HG03196 (cell line): ENCODE data around the gene INPP4B.

Source experiments
- ATAC-seq: cut with Tn5 transposase; IDR thresholded peaks from one replicate; pipeline ENCODE4 v1.9.1; 2021; ENCODE audit not compliant: unreplicated experiment

INPP4B gene

GRCh38 chr4:142583708-142584107 lies 262.4 kb downstream of the INPP4B start:
- no peak for ATAC-seq

DNA sequence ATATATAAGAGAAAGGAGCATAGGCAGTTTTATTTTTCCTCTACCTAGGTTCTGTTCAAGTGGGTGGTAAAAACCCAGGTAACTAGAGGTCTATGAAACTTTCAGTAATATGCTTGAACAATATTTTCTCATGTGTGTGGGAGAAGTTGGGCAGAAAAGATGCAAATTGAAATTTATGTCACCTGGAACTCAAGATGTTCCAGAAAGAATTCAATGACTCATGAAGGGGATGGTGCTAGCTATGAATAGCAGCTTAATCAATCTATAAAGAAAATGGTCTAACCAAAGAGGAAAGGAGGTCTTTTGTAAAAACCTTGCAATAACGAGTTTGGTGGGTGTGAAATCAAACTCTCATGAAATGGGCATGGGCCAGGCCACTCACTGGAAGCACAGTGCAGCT lies 263.8 kb downstream of the INPP4B start:
- no peak for ATAC-seq

DNA sequence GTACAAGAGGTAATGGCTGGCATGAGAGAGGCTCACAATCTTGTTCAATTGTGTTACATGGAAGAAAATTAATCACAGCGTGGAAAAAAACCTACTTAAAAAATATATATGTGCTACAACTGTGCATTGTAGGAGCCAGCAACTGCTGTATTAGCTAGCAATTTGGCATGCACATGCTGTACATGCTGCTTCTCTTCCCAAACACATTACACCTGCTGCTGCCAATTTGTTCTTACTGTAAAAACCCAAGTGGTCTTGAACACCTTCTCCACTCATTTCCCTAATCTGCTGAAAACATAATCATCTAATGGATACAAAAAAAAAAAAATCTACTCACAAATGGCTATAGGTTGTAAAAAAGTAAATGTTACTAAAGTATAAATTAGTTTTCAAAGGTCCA lies 264.2 kb downstream of the INPP4B start:
- ATAC-seq, result no peak

GRCh38 chr4:142579443-142579842 lies 266.7 kb downstream of the INPP4B start:
- no peak for ATAC-seq

DNA sequence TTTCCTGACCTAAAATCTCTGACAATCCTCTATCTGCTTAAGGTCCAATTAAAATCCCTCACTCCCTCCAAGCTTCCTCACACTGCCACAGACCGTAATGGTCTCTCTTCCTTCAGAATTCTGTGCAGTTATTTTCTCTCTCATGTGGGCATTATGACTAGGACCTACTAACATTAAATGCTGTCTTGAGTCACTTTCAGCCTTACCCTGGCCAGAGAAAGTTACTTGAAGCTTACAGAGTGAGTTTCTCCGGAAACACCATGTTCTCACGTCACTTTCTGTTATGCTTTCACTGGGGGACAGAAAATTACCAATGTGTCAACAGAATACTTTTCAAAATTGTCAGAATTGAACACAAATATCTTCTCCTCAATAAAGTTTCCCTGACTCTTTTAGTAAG lies 271.8 kb downstream of the INPP4B start:
- ATAC-seq, result no peak

GRCh38 chr4:142572071-142572470 lies 274.0 kb downstream of the INPP4B start:
- ATAC-seq, result no peak

- ATAC-seq, result peak; percentile 55
Observed at GRCh38 chr4:142567620-142568451, 278.3 kb downstream of the INPP4B start.

GRCh38 chr4:142567199-142567598 lies 278.9 kb downstream of the INPP4B start:
- ATAC-seq, result no peak

DNA sequence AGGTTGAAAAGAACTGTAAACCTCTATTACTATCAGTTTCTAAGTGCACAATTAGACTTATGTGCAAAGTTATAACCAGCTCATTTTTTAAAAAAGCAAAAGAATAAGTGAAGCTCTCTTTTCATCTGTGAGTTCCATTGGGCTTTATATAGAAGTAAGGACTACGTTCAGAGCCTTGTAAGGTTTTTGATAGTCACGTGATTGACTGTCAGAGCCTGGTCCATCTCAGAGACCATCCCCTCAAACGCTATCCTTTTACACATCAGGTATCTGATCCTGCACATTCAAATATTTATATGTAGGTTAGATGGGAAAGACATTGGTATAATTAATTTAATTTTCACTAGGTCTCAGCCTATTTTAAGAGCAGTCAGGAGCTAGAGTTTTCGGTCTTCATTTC lies 279.3 kb downstream of the INPP4B start:
- no peak for ATAC-seq

- ATAC-seq, result no peak
Observed at GRCh38 chr4:142566243-142566642, 279.9 kb downstream of the INPP4B start.

DNA sequence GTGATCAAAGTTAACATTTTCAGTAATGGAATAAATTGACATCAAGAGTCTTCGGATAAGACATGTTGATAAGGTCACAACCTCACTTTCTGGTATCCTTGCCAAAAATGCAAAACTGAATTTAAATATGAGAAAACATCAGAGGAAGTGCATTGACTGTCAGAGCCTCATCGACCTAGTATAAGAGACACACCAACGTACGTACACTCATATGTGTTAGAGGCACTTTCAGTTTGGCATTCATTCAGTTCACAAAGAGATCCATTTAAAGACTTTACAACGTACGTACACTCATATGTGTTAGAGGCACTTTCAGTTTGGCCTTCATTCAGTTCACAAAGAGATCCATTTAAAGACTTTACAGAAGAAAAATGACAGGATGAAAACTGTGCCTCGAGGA lies 280.3 kb downstream of the INPP4B start:
- ATAC-seq, result no peak

GRCh38 chr4:142563682-142564291 lies 282.3 kb downstream of the INPP4B start:
- peak; percentile 37 for ATAC-seq

- ATAC-seq, result no peak
Observed at GRCh38 chr4:142559986-142560385, 286.1 kb downstream of the INPP4B start.

DNA sequence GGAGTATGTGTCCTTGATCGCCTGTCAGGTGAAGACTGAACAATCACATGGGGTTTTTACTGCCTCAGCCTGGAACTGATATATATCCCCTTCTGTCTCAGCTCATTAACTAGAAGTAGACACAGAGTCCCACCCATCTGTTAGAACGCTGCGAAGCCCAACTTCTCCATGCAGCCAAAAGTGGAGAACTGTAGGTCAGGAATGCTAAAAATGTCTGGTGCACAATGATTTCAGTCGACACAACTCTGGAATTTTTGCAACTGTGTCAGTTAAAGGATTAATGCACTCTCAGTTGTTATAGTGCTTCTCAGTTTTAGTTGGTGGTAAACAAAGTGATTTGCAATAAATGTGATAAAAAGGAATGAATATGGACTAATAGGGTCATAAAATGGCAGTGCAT lies 287.2 kb downstream of the INPP4B start:
- no peak for ATAC-seq

DNA sequence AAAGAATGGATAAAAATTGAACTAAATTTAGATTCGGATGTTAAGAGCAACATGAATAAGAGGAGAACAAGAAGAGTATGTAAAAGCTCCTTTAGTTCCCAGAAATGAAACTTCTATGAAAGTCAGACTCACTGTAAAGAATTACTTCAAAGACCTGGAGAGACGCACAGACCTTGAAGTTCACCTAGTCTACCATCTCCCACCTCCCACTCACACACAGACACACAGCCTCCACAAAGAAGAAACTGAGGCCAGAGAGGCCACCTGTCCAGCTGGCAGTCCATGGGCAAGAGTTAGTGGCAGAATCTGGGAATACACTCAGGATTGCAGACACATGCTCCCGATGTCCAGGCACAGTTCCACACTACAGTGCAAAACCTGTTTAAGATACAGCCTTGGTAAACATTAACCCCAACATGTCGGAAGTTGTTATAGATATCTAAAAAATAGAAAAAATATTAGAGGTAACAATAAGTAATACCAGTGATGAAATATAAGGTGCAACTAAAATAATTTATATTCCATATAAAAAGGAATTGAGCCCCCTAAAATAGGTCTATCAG lies 288.8 kb downstream of the INPP4B start:
- ATAC-seq, result no peak

DNA sequence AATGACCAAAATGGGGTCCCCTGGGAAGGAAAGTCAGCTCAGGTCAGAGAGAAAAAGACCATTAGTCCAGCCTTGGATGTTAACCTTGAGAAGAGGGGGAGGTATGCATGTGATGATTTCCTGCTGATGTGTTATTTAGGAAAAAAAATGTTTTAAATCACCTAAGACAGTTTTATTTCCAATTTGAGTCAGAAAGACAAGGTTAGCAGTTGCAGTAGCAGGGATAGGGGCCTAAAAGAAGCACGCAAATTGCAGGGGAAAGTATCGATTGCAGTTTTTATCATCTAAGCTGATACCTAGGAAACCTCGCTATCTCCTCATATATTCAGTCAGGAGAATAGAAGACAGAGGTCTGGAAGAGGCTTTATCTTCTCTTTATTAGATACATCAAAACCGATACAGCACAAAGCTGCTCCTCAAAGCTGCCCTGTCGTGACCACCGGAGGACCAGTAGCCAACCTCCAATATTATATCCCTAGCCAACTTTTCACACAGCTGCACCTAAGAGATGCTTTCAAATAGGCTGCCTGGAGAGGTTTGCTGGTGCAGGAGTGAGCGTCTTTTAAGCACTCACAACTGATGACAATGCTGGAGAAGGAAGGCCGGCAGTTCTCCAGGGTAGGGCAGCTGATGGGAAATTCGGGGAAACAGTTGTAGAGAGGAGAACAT lies 289.4 kb downstream of the INPP4B start:
- ATAC-seq, result no peak

DNA sequence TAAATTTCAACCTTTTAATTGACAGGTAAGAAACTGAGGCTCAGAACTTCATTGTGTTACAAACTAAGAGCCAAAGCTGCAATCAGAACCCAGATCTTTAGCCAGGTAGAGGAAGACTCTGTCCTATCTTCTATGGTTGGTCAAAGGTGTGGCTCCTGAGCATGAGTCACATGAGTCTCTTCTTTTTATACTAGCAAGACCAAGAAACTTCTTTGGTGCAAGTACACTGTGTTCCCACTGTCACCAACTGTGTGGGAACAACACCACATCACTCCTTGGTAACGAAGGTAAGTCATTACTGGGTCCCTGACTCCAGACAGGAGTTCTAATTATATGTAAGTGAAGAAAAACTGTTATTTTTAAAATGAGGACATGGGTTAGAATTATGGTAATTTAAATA lies 290.1 kb downstream of the INPP4B start:
- ATAC-seq, result no peak

- no peak for ATAC-seq
Observed at GRCh38 chr4:142554412-142554811, 291.7 kb downstream of the INPP4B start.

- ATAC-seq, result no peak
Observed at GRCh38 chr4:142551517-142552305, 294.4 kb downstream of the INPP4B start.

- ATAC-seq, result no peak
Observed at GRCh38 chr4:142550965-142551364, 295.1 kb downstream of the INPP4B start.
